ENCODE results near the gene CACNA1I.

DNA sequence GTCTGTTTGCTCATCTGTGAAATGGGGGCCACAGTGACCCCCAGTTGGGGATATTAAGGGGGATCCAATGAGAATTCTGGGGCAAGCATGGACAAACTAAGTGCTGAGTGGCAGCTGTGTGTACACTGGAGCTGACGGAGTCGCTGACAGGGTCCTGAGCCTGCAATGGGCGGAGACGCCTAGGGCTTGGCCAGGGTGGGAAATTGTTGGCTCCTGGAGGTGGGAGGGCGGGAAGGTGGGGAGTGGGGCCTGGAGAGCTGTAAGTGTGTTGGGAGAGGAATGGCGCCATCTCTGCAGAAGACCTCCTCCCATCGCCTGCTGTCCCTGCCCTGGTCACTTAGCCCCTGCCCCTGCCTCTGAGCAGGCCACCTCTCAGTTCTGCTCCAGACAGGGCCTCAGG lies 7.3 kb downstream of the CACNA1I start:
- no peak for TF ChIP-seq EZH2 (IDR thresholded peaks at IDR 0.05; ENCODE audit: borderline replicate concordance, low read depth, low read length, severe bottlenecking)
- no peak for TF ChIP-seq CTCF (IDR thresholded peaks at IDR 0.05; ENCODE audit: extremely low read depth in 1 of 2, insufficient read depth in 1 of 2, low read depth in 1 of 2, low read length in 2 of 2)
